Measurements from ENCODE around the gene DAZAP2.

DNA sequence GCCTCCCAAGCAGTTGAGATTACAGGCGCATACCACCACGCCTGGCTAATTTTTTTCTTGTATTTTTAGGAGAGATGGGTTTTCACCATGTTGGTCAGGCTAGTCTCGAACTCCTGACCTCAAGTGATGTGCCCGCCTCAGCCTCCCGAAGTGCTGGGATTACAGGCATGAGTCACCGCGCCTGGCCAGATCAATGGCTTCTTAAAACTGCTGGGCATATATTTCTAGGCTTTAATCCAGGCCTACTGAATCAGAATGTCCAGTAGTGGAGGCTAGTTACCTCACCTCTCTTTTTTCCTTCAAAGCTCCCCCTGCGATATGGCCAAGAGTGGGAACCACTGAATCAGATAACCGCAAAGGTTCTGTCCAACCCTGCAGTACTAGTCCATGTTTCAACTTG, 37.8 kb upstream of the DAZAP2 start:
- TF ChIP-seq CTCF (IDR thresholded peaks at IDR 0.05; ENCODE audit: low read depth, low read length) = no peak
- no peak for TF ChIP-seq POLR2A (IDR thresholded peaks at IDR 0.05; ENCODE audit: extremely low read depth, insufficient read length)
- TF ChIP-seq MYC (IDR thresholded peaks at IDR 0.05; ENCODE audit: low read depth, low read length) = no peak
